B cell (primary cell): ENCODE data around the gene SCRN2. TPM values are rescaled to one million over a fixed set of nuclear protein-coding genes. Genes with fewer than 3 reads are reported as not detected.

ENCODE experiments used
- ATAC-seq: fragments of 200-7000 bp; cut with Tn5 transposase; one replicate; pipeline ENCODE4 v1.10.0; 2021; ENCODE audit warnings: low read depth, mild to moderate bottlenecking, moderate number of reproducible peaks, moderate library complexity
- CTCF ChIA-PET: fragments of 350-600 bp; sonication (Branson Sonifier 250); formaldehyde crosslinking; loops from one replicate; lab custom pipeline; 2021; ENCODE audit warnings: antibody characterized with exemption, inconsistent platforms; lab: Charles Lee
- POLR2A ChIA-PET: fragments of 350-600 bp; sonication (Branson Sonifier 250); formaldehyde crosslinking; loops from one replicate; lab custom pipeline; 2021; ENCODE audit warnings: antibody characterized with exemption; lab: Charles Lee
- DNase-seq: peaks from one replicate; pipeline ENCODE4 v3.0.0; 2013
- H2AFZ ChIP-seq: 2 replicates; pipeline ENCODE4 v1.6.1; 2012; ENCODE audit warnings: mild to moderate bottlenecking, low read depth, low read length; ENCODE audit not compliant: insufficient read depth, poor library complexity, severe bottlenecking
- H3K27ac ChIP-seq, 2 donors: 1 replicate in 1 of 2; 2 replicates in 1 of 2; pipeline ENCODE4 v1.5.1; 2012 to 2013; ENCODE audit warnings: low read length in 2 of 2, mild to moderate bottlenecking in 2 of 2, moderate library complexity in 1 of 2
- H3K27me3 ChIP-seq, 4 experiments: fragments of 200-600 bp in 1 of 4; sonication (generic) in 1 of 4; replicated peaks in 1 of 4; 1 replicate in 2 of 4; 2 replicates in 2 of 4; pipeline versions ENCODE4 v1.6.1 to v1.7.0; 2013 to 2016; ENCODE audit warnings: low read length in 3 of 4, mild to moderate bottlenecking in 2 of 4, mixed read lengths in 1 of 4, moderate library complexity in 1 of 4; ENCODE audit not compliant: insufficient read depth in 4 of 4, control insufficient read depth in 3 of 4; ENCODE audit errors: control extremely low read depth in 1 of 4
- H3K36me3 ChIP-seq, 2 experiments: replicated peaks in 1 of 2; 1 replicate in 1 of 2; 2 replicates in 1 of 2; pipeline versions ENCODE4 v1.6.1 to v1.7.1; 2013; ENCODE audit warnings: low read length in 1 of 2; ENCODE audit not compliant: insufficient read depth in 2 of 2, control insufficient read depth in 1 of 2; ENCODE audit errors: control extremely low read depth in 1 of 2, extremely low read depth in 1 of 2
- H3K4me1 ChIP-seq, 2 donors: fragments of 200-600 bp in 1 of 2; sonication (generic) in 1 of 2; 1 replicate in 1 of 2; 2 replicates in 1 of 2; pipeline versions ENCODE4 v1.5.1 to v1.6.1; 2013 to 2017; ENCODE audit warnings: low read length in 2 of 2; ENCODE audit not compliant: control insufficient read depth in 2 of 2, insufficient read depth in 2 of 2
- H3K4me2 ChIP-seq: replicated peaks from 2 replicates; pipeline ENCODE3; 2012; ENCODE audit warnings: mild to moderate bottlenecking, low read depth, low read length; ENCODE audit not compliant: poor library complexity, severe bottlenecking
- H3K4me3 ChIP-seq, 5 experiments: fragments of 200-600 bp in 1 of 5; sonication (generic) in 1 of 5; 1 replicate in 3 of 5; 2 replicates in 2 of 5; pipeline versions ENCODE4 v1.5.1 to v1.7.0; 2011 to 2016; ENCODE audit warnings: low read length in 4 of 5, mild to moderate bottlenecking in 4 of 5, low read depth in 2 of 5, control low read depth in 1 of 5, moderate library complexity in 1 of 5; ENCODE audit not compliant: insufficient read depth in 1 of 5; ENCODE audit errors: control extremely low read depth in 1 of 5, extremely low read depth in 1 of 5
- H3K79me2 ChIP-seq: fragments of 200-600 bp; sonication (generic); one replicate; pipeline ENCODE4 v1.6.0; 2016; ENCODE audit warnings: low read length; ENCODE audit not compliant: control insufficient read depth, insufficient read depth
- H3K9ac ChIP-seq: fragments of 200-600 bp; sonication (generic); 2 replicates; pipeline ENCODE4 v1.6.1; 2017; ENCODE audit warnings: mild to moderate bottlenecking, low read length, moderate library complexity
- H3K9me3 ChIP-seq, 3 donors: one replicate each; pipeline versions ENCODE4 v1.6.1 to v1.7.1; 2013; ENCODE audit warnings: low read length in 2 of 3; ENCODE audit not compliant: control insufficient read depth in 2 of 3, insufficient read depth in 1 of 3; ENCODE audit errors: control extremely low read depth in 1 of 3
- H4K20me1 ChIP-seq: 2 replicates; pipeline ENCODE4 v1.6.0; 2012; ENCODE audit warnings: mild to moderate bottlenecking, low read length; ENCODE audit not compliant: insufficient read depth, control insufficient read depth, poor library complexity, severe bottlenecking
- H3K27ac Mint-ChIP-seq: one replicate; pipeline ENCODE4 v1.8.0; 2021; ENCODE audit warnings: mixed read lengths
- H3K27me3 Mint-ChIP-seq: one replicate; pipeline ENCODE4 v1.8.0; 2021; ENCODE audit warnings: mixed read lengths
- H3K4me1 Mint-ChIP-seq: one replicate; pipeline ENCODE4 v1.8.0; 2021; ENCODE audit warnings: mixed read lengths
- H3K4me3 Mint-ChIP-seq: one replicate; pipeline ENCODE4 v1.8.0; 2021; ENCODE audit warnings: mixed read lengths
- H3K9me3 Mint-ChIP-seq: one replicate; pipeline ENCODE4 v1.8.0; 2022; ENCODE audit warnings: mixed read lengths; ENCODE audit not compliant: insufficient read depth
- EZH2 ChIP-seq: IDR thresholded peaks from 2 replicates; pipeline ENCODE4 v1.6.1; 2012; ENCODE audit warnings: borderline replicate concordance, low read depth, mild to moderate bottlenecking, moderate library complexity, low read length; ENCODE audit not compliant: insufficient read depth, poor library complexity, severe bottlenecking
- WGBS: methylation state at CpG from one replicate; pipeline ENCODE4 v1.1.5; 2013; ENCODE audit warnings: missing lambda C conversion rate; ENCODE audit not compliant: insufficient coverage; 5-methylcytosine and 5-hydroxymethylcytosine counted together
- intact Hi-C: fragments of 100-400 bp; cut with micrococcal nuclease; formaldehyde crosslinking; loops from one replicate; pipeline ENCODE4 v1.10.0; 2022
- polyA plus RNA-seq: library from polyadenylated mRNA; depleted of rRNA; stranded (reverse); fragments of >200 nt; gene quantifications from 2 replicates; pipeline ENCODE4 v1.2.3, GENCODE V29; 2012
- total RNA-seq, 2 donors: library from RNA; stranded (reverse); fragments of 120-200 nt in 1 of 2; gene quantifications; 1 replicate in 1 of 2; 2 replicates in 1 of 2; pipeline versions ENCODE4 v1.2.3 to v1.2.4, GENCODE V29; 2013 to 2022
- TF ChIP-seq, protein P1 (sequence below): fragments of 200-600 bp; IDR thresholded peaks from one replicate; pipeline ENCODE4 v1.8.0; 2022; ENCODE audit warnings: antibody characterized with exemption, mild to moderate bottlenecking

The SCRN2 gene
- total and polyA plus RNA-seq, 2 donors (not counting 1 experiment from before 2014, with no cell fraction given), result 47.8 to 71.9 TPM

- H3K4me1 ChIP-seq, result peaks cover 8% of the 10 kb centered on the region in 2 donors
- peaks cover 0 to 61% (median 26%) of the 10 kb centered on the region in 4 experiments for H3K27me3 ChIP-seq
- no peaks in the 10 kb centered on the region for H3K36me3 ChIP-seq
- ChIA-PET POLR2A (no interaction called here), CTCF (interaction anchor here (2.8 kb wide), 1 partner anchor 14 kb away, joined by 12 read pairs; no protein-coding TSS in a partner anchor)
- H3K9me3 ChIP-seq, result no peaks in the 10 kb centered on the region
- Mint-ChIP-seq H3K27ac (no peak overlapping the region), H3K4me3 (no peak overlapping the region), H3K9me3 (no peaks in the 10 kb centered on the region), H3K4me1 (peaks cover 9% of the 10 kb centered on the region), H3K27me3 (peaks cover 76% of the 10 kb centered on the region)
- intact Hi-C loops, result no loop called here
- TF ChIP-seq, protein P1, sequence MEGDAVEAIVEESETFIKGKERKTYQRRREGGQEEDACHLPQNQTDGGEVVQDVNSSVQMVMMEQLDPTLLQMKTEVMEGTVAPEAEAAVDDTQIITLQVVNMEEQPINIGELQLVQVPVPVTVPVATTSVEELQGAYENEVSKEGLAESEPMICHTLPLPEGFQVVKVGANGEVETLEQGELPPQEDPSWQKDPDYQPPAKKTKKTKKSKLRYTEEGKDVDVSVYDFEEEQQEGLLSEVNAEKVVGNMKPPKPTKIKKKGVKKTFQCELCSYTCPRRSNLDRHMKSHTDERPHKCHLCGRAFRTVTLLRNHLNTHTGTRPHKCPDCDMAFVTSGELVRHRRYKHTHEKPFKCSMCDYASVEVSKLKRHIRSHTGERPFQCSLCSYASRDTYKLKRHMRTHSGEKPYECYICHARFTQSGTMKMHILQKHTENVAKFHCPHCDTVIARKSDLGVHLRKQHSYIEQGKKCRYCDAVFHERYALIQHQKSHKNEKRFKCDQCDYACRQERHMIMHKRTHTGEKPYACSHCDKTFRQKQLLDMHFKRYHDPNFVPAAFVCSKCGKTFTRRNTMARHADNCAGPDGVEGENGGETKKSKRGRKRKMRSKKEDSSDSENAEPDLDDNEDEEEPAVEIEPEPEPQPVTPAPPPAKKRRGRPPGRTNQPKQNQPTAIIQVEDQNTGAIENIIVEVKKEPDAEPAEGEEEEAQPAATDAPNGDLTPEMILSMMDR, result no peak
- TF ChIP-seq EZH2, result no peak
- no peak overlapping the region for H3K4me3 ChIP-seq
- H3K9ac ChIP-seq, result no peak overlapping the region
- H4K20me1 ChIP-seq, result no peaks in the 10 kb centered on the region
- H3K79me2 ChIP-seq, result no peaks in the 10 kb centered on the region
- DNase-seq (no peak), ATAC-seq (no peak)
- H2AFZ ChIP-seq, result no peak overlapping the region
- no peak overlapping the region for H3K4me2 ChIP-seq
- H3K27ac ChIP-seq, result no peak overlapping the region
Measured at GRCh38 chr17:47856830-47857229, 15.8 kb upstream of the SCRN2 start.

- Histone ChIP-seq H3K27me3 (peaks cover 0 to 69% (median 30%) of the 10 kb centered on the region in 4 experiments), H3K4me2 (no peak overlapping the region), H2AFZ (no peak overlapping the region), H3K79me2 (no peaks in the 10 kb centered on the region), H3K27ac (no peak overlapping the region), H3K36me3 (no peaks in the 10 kb centered on the region), H3K4me3 (no peak overlapping the region), H4K20me1 (no peaks in the 10 kb centered on the region), H3K4me1 (peaks cover 17 to 19% of the 10 kb centered on the region in 2 donors), H3K9me3 (no peaks in the 10 kb centered on the region), H3K9ac (no peak overlapping the region)
- ATAC-seq (no peak), DNase-seq (no peak)
- Mint-ChIP-seq H3K4me3 (no peak overlapping the region), H3K4me1 (peaks cover 13% of the 10 kb centered on the region), H3K27ac (no peak overlapping the region), H3K27me3 (peaks cover 78% of the 10 kb centered on the region), H3K9me3 (no peaks in the 10 kb centered on the region)
- TF ChIP-seq, protein P1, result no peak
- no peak for TF ChIP-seq EZH2
- intact Hi-C loops, result no loop called here
- ChIA-PET POLR2A (no interaction called here), CTCF (interaction anchor here (0.9 to 2.8 kb wide), 4 partner anchors 12 to 34 kb away, joined by 3 to 12 read pairs (median 4); partner anchors contain the start of gene SCRN2)
- WGBS, result 86% methylated on average over 2 of the region's 3 CpGs
Measured at GRCh38 chr17:47855737-47856136, 14.7 kb upstream of the SCRN2 start.
